OCI-LY1 (cell line): Measurements from ENCODE around the gene SPOUT1.

Source experiments
- H2AFZ ChIP-seq: fragments of 200-600 bp; sonication (generic), shearing (Covaris generic); 2 replicates; pipeline ENCODE4 v1.6.0; 2014; ENCODE audit warnings: antibody characterized with exemption, mild to moderate bottlenecking, low read length
- H3F3A ChIP-seq: fragments of 200-600 bp; sonication (generic), shearing (Covaris generic); 2 replicates; pipeline ENCODE4 v1.6.0; 2014; ENCODE audit warnings: mild to moderate bottlenecking, antibody characterized with exemption, low read length, moderate library complexity; ENCODE audit not compliant: insufficient read depth
- H3K27ac ChIP-seq: fragments of 200-600 bp; sonication (generic); 2 replicates; pipeline ENCODE4 v1.5.1; 2014; ENCODE audit warnings: low read length, mixed run types, mild to moderate bottlenecking, low read depth; ENCODE audit not compliant: poor library complexity, severe bottlenecking
- H3K27me3 ChIP-seq: fragments of 200-600 bp; sonication (generic); 2 replicates; pipeline ENCODE4 v1.6.0; 2014; ENCODE audit warnings: antibody characterized with exemption, mild to moderate bottlenecking, low read length, moderate library complexity; ENCODE audit not compliant: insufficient read depth
- H3K36me3 ChIP-seq: fragments of 200-600 bp; sonication (generic); 2 replicates; pipeline ENCODE4 v1.6.1; 2014; ENCODE audit warnings: mild to moderate bottlenecking, antibody characterized with exemption, low read length, moderate library complexity, mixed read lengths; ENCODE audit not compliant: insufficient read depth
- H3K4me1 ChIP-seq: fragments of 200-600 bp; sonication (generic); 2 replicates; pipeline ENCODE4 v1.5.1; 2014; ENCODE audit warnings: mild to moderate bottlenecking, low read length, moderate library complexity; ENCODE audit not compliant: insufficient read depth, severe bottlenecking
- H3K4me2 ChIP-seq: fragments of 200-600 bp; sonication (generic), shearing (Covaris generic); 2 replicates; pipeline ENCODE4 v1.6.1; 2014; ENCODE audit warnings: low read length
- H3K4me3 ChIP-seq: fragments of 200-600 bp; sonication (generic); 2 replicates; pipeline ENCODE4 v1.5.1; 2014; ENCODE audit warnings: low read length, low read depth, mild to moderate bottlenecking, mixed read lengths; ENCODE audit not compliant: poor library complexity, severe bottlenecking
- H3K79me2 ChIP-seq: fragments of 200-600 bp; shearing (Covaris generic); 2 replicates; pipeline ENCODE4 v1.6.1; 2016; ENCODE audit warnings: mixed run types, low read length, mixed read lengths; ENCODE audit not compliant: insufficient read depth
- H3K9ac ChIP-seq: fragments of 200-600 bp; sonication (generic), shearing (Covaris generic); 2 replicates; pipeline ENCODE4 v1.6.1; 2014; ENCODE audit warnings: mild to moderate bottlenecking, low read length, mixed read lengths
- H3K9me2 ChIP-seq: fragments of 200-600 bp; sonication (generic), shearing (Covaris generic); 2 replicates; pipeline ENCODE4 v1.6.1; 2014; ENCODE audit warnings: low read depth, mild to moderate bottlenecking, low read length, mixed read lengths
- H3K9me3 ChIP-seq: fragments of 200-600 bp; shearing (Covaris generic); 2 replicates; pipeline ENCODE4 v1.6.1; 2014; ENCODE audit warnings: low read length, mixed read lengths
- H4K20me1 ChIP-seq: fragments of 200-600 bp; sonication (generic), shearing (Covaris generic); 2 replicates; pipeline ENCODE4 v1.6.0; 2016; ENCODE audit warnings: mild to moderate bottlenecking, low read length; ENCODE audit not compliant: insufficient read depth
- EZH2 ChIP-seq: fragments of 200-600 bp; sonication (generic), shearing (Covaris generic); IDR thresholded peaks from 2 replicates; pipeline ENCODE4 v1.8.0; 2017; ENCODE audit warnings: borderline replicate concordance, mixed run types, mild to moderate bottlenecking, antibody characterized with exemption, low read length, moderate library complexity, mixed read lengths
- TF ChIP-seq, protein P1 (sequence below): fragments of 200-600 bp; sonication (generic), shearing (Covaris generic); IDR thresholded peaks from 2 replicates; pipeline ENCODE4 v1.5.1; 2017; ENCODE audit warnings: mild to moderate bottlenecking, antibody characterized with exemption, low read length, moderate library complexity, mixed read lengths

Gene SPOUT1

GRCh38 chr9:128807827-128808226 lies 21.8 kb downstream of the SPOUT1 start:
- peaks cover 38% of the 10 kb centered on the region for H3K36me3 ChIP-seq
- no peak overlapping the region for H3K4me3 ChIP-seq
- H3K27ac ChIP-seq: no peak overlapping the region
- no peak overlapping the region for H3K9ac ChIP-seq
- H3K27me3 ChIP-seq: no peaks in the 10 kb centered on the region
- H3K4me2 ChIP-seq: no peak overlapping the region
- H3K9me2 ChIP-seq: no peaks in the 10 kb centered on the region
- H2AFZ ChIP-seq: no peak overlapping the region
- H4K20me1 ChIP-seq: no peaks in the 10 kb centered on the region
- no peak for TF ChIP-seq EZH2
- TF ChIP-seq, protein P1, sequence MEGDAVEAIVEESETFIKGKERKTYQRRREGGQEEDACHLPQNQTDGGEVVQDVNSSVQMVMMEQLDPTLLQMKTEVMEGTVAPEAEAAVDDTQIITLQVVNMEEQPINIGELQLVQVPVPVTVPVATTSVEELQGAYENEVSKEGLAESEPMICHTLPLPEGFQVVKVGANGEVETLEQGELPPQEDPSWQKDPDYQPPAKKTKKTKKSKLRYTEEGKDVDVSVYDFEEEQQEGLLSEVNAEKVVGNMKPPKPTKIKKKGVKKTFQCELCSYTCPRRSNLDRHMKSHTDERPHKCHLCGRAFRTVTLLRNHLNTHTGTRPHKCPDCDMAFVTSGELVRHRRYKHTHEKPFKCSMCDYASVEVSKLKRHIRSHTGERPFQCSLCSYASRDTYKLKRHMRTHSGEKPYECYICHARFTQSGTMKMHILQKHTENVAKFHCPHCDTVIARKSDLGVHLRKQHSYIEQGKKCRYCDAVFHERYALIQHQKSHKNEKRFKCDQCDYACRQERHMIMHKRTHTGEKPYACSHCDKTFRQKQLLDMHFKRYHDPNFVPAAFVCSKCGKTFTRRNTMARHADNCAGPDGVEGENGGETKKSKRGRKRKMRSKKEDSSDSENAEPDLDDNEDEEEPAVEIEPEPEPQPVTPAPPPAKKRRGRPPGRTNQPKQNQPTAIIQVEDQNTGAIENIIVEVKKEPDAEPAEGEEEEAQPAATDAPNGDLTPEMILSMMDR: no peak
- peaks cover 3% of the 10 kb centered on the region; the same call in 1 of the 2 replicates for H3F3A ChIP-seq
- no peaks in the 10 kb centered on the region for H3K9me3 ChIP-seq
- no peaks in the 10 kb centered on the region for H3K79me2 ChIP-seq
- H3K4me1 ChIP-seq: no peaks in the 10 kb centered on the region

GRCh38 chr9:128805661-128806060 lies 23.9 kb downstream of the SPOUT1 start:
- no peak for TF ChIP-seq EZH2
- TF ChIP-seq, protein P1: no peak
- Histone ChIP-seq H3K36me3 (peaks cover 52% of the 10 kb centered on the region), H3K9me3 (no peaks in the 10 kb centered on the region)

GRCh38 chr9:128802482-128802881 lies 27.1 kb downstream of the SPOUT1 start:
- Histone ChIP-seq H3K4me2 (no peak overlapping the region), H4K20me1 (no peaks in the 10 kb centered on the region), H3K27me3 (no peaks in the 10 kb centered on the region), H3K79me2 (no peaks in the 10 kb centered on the region), H3K4me3 (no peak overlapping the region), H3K9me3 (no peaks in the 10 kb centered on the region), H2AFZ (no peak overlapping the region), H3K9me2 (no peaks in the 10 kb centered on the region), H3K27ac (no peak overlapping the region), H3K4me1 (no peaks in the 10 kb centered on the region), H3F3A (no peaks in the 10 kb centered on the region), H3K9ac (no peak overlapping the region), H3K36me3 (peaks cover 71% of the 10 kb centered on the region)
- TF ChIP-seq, protein P1: no peak
- no peak for TF ChIP-seq EZH2

More at GRCh38 chr9:128805661-128806060, 23.9 kb downstream of the SPOUT1 start:
- Histone ChIP-seq H3K4me1 (no peaks in the 10 kb centered on the region), H2AFZ (no peak overlapping the region), H3K4me3 (no peak overlapping the region), H3K9ac (no peak overlapping the region), H3K4me2 (no peak overlapping the region), H3K79me2 (no peaks in the 10 kb centered on the region), H3K27me3 (no peaks in the 10 kb centered on the region), H4K20me1 (no peaks in the 10 kb centered on the region), H3K27ac (no peak overlapping the region), H3F3A (no peaks in the 10 kb centered on the region; the same call in 1 of the 2 replicates), H3K9me2 (no peaks in the 10 kb centered on the region)
